Activated CD4-positive, alpha-beta T cell treated with anti-CD3 and anti-CD28 coated beads, Interleukin-2, amount 50 U/mL, for 48 hours (primary cell): ENCODE data around the gene DRGX.

Experiments used
- DNase-seq, 2 experiments: peaks; one replicate each; pipeline ENCODE4 v3.0.0-alpha.2; 2020

Gene DRGX

GRCh38 chr10:49395741-49396665 is at the start of gene DRGX:
Gene DRGX, minus strand, starts transcription at chr10:49396089. Its CDS starts 649 bp downstream, at chr10:49395440.
- DNase-seq = no peak

GRCh38 chr10:49444349-49444748 is 48.5 kb upstream of the DRGX start:
- no peak for DNase-seq

- no peak for DNase-seq
Measured at GRCh38 chr10:49442863-49443262, 47.0 kb upstream of the DRGX start.

- DNase-seq = no peak
Measured at GRCh38 chr10:49441488-49442476, 45.9 kb upstream of the DRGX start.

GRCh38 chr10:49435225-49435624 is 39.3 kb upstream of the DRGX start:
- no peak for DNase-seq

GRCh38 chr10:49433069-49433468 is 37.2 kb upstream of the DRGX start:
- no peak for DNase-seq

- DNase-seq = no peak
Measured at GRCh38 chr10:49431426-49431825, 35.5 kb upstream of the DRGX start.

- DNase-seq = no peak
Measured at GRCh38 chr10:49429458-49429857, 33.6 kb upstream of the DRGX start.

GRCh38 chr10:49426490-49427360 is 30.8 kb upstream of the DRGX start:
- DNase-seq = no peak

- DNase-seq = no peak
Measured at GRCh38 chr10:49419005-49419404, 23.1 kb upstream of the DRGX start.

GRCh38 chr10:49418328-49418727 is 22.4 kb upstream of the DRGX start:
- DNase-seq = no peak

GRCh38 chr10:49418053-49418326 is 22.1 kb upstream of the DRGX start:
- DNase-seq = no peak

- DNase-seq = no peak
Measured at GRCh38 chr10:49417311-49418052, 21.6 kb upstream of the DRGX start.

GRCh38 chr10:49415846-49416245 is 20.0 kb upstream of the DRGX start:
- no peak for DNase-seq

GRCh38 chr10:49415109-49415508 is 19.2 kb upstream of the DRGX start:
- DNase-seq = no peak

GRCh38 chr10:49414496-49414895 is 18.6 kb upstream of the DRGX start:
- no peak for DNase-seq

GRCh38 chr10:49412571-49412970 is 16.7 kb upstream of the DRGX start:
- DNase-seq = no peak

GRCh38 chr10:49410365-49411074 is 14.6 kb upstream of the DRGX start:
- DNase-seq = no peak

- no peak for DNase-seq
Measured at GRCh38 chr10:49409755-49410154, 13.9 kb upstream of the DRGX start.

- no peak for DNase-seq
Measured at GRCh38 chr10:49408519-49409306, 12.8 kb upstream of the DRGX start.
